ENCODE results near the gene PACRG.

DNA sequence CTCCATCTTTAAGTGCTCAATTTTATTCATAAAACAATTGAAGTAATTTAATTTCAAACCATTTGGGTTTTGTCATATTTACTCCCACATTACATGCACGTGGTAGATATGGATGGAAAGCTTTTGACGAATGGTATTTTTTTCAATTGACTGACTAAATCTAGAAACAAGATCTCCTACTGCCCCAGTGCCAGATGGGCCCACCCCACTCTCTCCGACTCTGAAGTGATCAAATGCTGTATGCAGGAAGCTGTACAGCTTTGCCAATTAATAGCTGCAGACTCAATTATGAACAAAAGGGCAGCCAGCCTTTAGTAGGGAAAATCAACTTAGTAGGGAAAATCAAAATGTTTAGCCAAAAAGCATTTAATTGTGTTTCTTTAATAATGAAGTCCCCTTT is 46.2 kb downstream of the PACRG start:
- no peak for TF ChIP-seq POLR2A (IDR thresholded peaks at IDR 0.05)
- TF ChIP-seq CTCF (IDR thresholded peaks at IDR 0.05) = no peak
- TF ChIP-seq EP300 (IDR thresholded peaks at IDR 0.05) = no peak
